K562 (cell line): ENCODE measurements around the gene POLR3GL. TPM values are rescaled to one million over a fixed set of nuclear protein-coding genes. Genes with fewer than 3 reads are reported as not detected.
A peak's percentile ranks its signal among the peaks of the same experiment; 100 is the strongest.

ENCODE experiments used
- CHD1 ChIP-seq: fragments of 200-600 bp; sonication (generic); IDR thresholded peaks from one replicate; pipeline ENCODE4 v1.6.1; 2012; ENCODE audit warnings: mild to moderate bottlenecking, moderate library complexity, low read length, inconsistent platforms
- DEAF1 ChIP-seq: fragments of 450-650 bp; formaldehyde crosslinking; IDR thresholded peaks from 2 replicates; pipeline ENCODE4 v1.4.0; 2020; ENCODE audit warnings: mild to moderate bottlenecking, moderate library complexity
- KHSRP ChIP-seq: fragments of 450-650 bp; IDR thresholded peaks from 2 replicates; pipeline ENCODE4 v1.6.1; 2017
- ZBTB33 ChIP-seq: sonication (generic); formaldehyde crosslinking; IDR thresholded peaks from 2 replicates; pipeline ENCODE4 v1.8.1; 2023; ENCODE audit warnings: mild to moderate bottlenecking, missing genetic modification reagents
- ZBTB9 ChIP-seq: fragments of 450-650 bp; formaldehyde crosslinking; IDR thresholded peaks from 2 replicates; pipeline ENCODE4 v1.4.0; 2020; ENCODE audit warnings: mild to moderate bottlenecking, moderate library complexity
- ZZZ3 ChIP-seq: fragments of 450-650 bp; IDR thresholded peaks from 2 replicates; pipeline ENCODE4 v1.6.1; 2016; ENCODE audit warnings: antibody characterized with exemption, mild to moderate bottlenecking, moderate library complexity
- polyA plus RNA-seq, 8 experiments: library from polyadenylated mRNA; depleted of rRNA in 4 of 8; stranded (reverse) in 5 of 8; unstranded in 3 of 8; fragments of >200 nt; fragmentation: Nextera tagmentation in 2 of 8; fragmentation: Illumina TruSeq in 1 of 8; extraction: Ambion mirVana in 2 of 8; extraction: Trizol in 1 of 8; gene quantifications; 2 replicates each; pipeline versions ENCODE4 v1.2.1 to v1.2.3, GENCODE V29; 2011 to 2014; ENCODE audit warnings: inconsistent platforms in 1 of 8, missing spikeins in 1 of 8
- total RNA-seq, 7 experiments: library from RNA; depleted of rRNA in 6 of 7; stranded (reverse); fragments of >200 nt in 6 of 7; fragmentation: Illumina TruSeq in 2 of 7; extraction: Trizol in 2 of 7; gene quantifications; 2 replicates each; pipeline versions ENCODE4 v1.2.1 to v1.2.3, GENCODE V29; 2011 to 2021; ENCODE audit warnings: low replicate concordance in 1 of 7

POLR3GL gene
- total and polyA plus RNA-seq, 9 of the 15 experiments (the other 6 are each of a cell fraction or from before 2014, with no cell fraction given) = 14.6 to 48.4 (median 38.2) TPM

- TF ChIP-seq ZBTB9 (CRISPR knock-in tag) (0 out of 2 replicates have a peak, but pooled peaks have one; percentile 31), CHD1 (peak; percentile 95), KHSRP (peak; percentile 80), DEAF1 (CRISPR knock-in tag) (no peak), ZBTB33 (CRISPR knock-in tag) (peak; percentile 11; the same call in 1 of the 2 replicates), ZZZ3 (no peak)
Observed at GRCh38 chr1:145995148-145995881, 30.8 kb downstream of the POLR3GL start (continued).
